Measurements from ENCODE around the gene KCNG1.
"Not testable (repeated sequence)": the region's sequence is repeated elsewhere in the genome, so short reads cannot be mapped to it uniquely, and the experiment has no call there.

Gene KCNG1, protein sequence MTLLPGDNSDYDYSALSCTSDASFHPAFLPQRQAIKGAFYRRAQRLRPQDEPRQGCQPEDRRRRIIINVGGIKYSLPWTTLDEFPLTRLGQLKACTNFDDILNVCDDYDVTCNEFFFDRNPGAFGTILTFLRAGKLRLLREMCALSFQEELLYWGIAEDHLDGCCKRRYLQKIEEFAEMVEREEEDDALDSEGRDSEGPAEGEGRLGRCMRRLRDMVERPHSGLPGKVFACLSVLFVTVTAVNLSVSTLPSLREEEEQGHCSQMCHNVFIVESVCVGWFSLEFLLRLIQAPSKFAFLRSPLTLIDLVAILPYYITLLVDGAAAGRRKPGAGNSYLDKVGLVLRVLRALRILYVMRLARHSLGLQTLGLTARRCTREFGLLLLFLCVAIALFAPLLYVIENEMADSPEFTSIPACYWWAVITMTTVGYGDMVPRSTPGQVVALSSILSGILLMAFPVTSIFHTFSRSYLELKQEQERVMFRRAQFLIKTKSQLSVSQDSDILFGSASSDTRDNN
- 0 to 0.20 reads per million in 2 donors for total RNA-seq

DNA sequence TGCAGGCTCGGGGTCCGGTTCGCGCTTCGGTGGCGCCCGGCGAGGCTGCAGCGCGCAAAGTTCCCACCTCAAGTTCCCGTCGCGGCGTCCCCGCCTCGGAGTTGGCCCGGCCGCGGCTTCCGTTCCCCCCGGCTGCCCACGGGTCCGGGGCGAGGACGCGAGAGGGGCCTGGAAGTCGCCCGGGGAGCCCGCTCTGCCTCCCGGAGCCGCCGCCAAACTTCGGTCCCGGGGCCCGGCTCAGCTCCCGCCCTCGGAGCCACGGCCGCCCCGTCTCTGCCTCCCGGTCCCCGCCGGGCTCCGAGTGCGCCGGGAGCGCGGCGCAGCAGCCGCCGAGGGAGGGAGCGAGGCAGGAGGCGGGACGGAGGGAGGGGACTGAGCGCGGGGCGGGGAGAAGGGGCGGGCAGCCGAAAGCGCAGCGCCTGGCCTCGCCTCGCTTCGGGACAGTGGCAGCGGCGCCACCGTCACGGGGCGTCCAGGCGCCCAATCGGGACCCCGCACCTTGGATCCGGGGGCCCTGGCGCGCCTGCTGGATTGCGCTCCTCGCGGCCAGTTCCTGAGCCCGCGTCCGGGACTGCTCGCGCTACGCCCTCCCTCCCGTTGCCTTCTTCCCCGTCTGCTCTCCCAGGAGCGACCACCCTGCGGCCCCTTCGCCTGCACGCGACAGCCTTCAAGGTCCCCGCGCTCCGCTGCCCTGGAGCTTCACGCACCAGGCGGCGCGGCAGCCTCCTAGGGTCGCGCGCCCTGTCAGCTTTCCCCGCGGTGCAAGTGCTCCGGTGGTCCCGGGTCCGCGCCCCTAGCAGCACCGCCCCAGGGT, at the start of gene KCNG1:
Gene KCNG1 (minus strand): TSS at position 305 of the 814 bp plus-strand sequence. CDS start 12,769 bp downstream, outside the sequence.
- no peak for DNase-seq

DNA sequence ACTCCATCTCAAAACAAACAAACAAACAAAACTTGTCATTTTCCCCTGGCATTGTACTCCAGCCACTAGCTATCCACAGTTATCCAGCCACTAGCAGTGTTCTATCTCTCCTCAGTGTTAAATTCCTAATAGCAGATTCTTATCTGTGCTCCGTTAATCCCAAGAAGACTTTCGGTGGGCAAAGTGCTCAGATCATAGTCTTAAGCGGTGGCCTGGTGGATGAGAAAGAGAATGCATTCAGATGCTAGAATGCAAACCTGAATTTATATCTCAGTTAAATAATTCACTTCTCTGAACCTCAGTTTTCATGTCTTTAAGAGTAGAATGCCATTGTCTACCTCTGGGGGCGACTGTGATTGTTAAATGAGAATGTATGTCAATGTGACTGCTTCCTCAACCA, 47.7 kb upstream of the KCNG1 start:
- no peak for DNase-seq

DNA sequence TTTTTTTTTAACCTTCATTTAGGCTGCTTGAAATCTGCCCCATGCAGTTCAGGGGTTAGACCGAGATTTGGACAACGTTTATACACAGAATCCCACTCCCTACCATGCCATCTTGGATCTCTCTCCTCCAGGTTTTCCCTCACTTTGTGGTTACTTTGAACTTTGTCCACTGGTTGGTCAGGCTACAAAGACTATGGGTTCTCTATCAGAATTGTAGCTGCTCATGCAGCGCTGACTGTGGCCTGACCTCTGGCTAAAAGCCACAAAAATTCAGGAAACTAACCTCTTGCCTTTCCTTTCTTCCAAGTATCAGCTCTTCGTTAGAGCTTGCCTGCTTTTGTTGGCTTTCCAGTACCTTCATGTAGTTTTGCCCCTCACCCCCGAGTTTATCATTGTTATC, 44.9 kb upstream of the KCNG1 start:
- DNase-seq, result no peak

DNA sequence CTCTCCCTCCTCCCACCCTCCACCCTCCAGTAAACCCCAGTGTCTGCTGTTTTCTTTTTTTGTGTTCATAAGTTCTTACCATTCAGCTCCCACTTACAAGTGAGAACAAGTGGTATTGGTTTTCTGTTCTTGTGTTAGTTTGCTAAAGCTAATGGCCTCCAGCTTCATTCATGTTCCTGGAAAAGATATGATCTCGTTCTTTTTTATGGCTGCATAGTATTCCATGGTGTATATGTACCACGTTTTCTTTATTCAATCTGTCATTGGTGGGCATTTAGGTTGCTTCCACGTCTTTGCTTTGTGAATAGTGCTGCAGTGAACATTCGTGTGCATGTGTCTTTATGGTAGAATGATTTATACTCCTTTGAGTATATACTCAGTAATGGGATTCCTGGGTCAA, 42.7 kb upstream of the KCNG1 start:
- DNase-seq, result no peak

DNA sequence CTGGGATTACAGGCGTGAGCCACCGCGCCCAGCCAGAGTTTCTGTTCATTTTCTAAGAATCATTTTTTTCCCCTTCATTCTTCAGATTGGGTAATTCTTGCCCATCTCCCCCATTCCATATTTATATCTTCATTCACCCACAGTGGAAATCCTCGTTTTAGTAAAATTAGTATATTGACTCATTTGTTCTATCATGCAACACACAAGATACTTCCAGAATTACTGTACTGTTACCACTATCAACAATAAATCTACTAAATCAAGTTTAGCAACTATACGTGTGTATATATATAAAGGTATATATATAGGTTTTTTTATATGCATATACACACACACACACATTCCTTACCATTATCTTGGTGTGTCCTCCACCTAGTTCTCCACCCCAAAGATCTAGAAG, 41.2 kb upstream of the KCNG1 start:
- DNase-seq, result no peak

DNA sequence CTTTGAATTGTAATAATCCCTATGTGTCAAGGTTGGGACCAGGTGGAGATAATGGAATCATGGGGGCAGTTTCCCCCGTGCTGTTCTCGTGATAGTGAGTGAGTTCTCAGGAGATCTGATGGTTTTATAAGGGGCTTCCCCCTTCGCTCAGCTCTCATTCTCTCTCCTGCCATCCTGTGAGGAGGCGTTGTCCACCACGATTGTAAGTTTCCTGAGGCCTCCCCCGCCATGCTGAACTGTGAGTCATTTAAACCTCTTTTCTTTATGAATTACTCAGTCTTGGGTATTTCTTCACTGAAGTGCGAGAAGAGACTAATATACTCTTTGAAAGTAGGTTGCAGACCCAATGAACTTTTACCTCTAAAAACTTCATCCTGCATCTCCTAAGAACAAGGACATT, 39.2 kb upstream of the KCNG1 start:
- DNase-seq, result no peak

DNA sequence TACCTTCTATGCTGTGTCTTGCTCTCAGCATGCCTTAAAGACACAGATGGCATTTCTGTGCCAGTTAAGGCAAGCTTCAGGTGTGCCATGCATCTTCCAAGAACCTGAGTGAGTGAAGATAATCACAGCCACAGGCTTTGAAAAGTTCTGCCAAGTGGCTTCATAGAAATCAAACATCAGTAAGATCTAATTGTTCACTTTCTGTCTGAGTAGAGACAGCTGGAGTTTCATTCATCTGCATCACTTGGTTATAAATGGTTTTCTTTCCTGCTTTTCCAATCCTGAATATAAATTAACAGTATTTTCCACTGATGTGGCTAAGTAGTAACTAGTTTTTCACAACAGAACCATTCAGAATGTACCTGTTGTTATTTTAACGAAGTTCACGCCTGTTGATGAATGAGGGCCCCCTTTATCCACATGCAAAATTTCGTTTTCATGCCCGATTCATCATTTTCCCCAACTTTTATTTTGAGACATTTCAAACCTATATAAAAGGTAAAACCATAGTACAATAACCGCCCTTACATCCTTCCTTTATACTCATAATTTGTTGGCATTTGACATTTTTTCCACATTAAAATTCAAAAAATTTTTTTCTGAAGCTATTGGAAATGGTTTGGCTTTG, 38.6 kb upstream of the KCNG1 start:
- no peak for DNase-seq

DNA sequence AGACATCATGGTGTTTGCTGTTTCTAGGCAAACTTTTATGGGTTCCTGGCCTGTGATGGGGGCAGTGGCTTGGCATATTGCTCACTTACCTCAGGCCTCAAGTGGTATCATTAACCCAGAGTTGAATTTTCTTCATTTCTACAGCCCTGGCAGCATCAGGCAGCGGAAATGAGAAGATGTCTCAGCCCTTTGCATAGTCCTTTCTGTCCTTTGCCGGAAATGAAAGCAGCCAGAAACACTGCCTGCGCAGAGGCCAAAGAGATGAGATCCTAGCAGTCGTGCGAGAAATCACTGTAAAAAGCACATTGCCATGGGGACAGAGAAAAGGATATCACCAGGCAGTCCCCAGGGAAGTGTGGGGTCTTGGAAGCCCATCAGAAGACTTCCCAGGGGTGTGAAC, 37.4 kb upstream of the KCNG1 start:
- DNase-seq, result no peak

DNA sequence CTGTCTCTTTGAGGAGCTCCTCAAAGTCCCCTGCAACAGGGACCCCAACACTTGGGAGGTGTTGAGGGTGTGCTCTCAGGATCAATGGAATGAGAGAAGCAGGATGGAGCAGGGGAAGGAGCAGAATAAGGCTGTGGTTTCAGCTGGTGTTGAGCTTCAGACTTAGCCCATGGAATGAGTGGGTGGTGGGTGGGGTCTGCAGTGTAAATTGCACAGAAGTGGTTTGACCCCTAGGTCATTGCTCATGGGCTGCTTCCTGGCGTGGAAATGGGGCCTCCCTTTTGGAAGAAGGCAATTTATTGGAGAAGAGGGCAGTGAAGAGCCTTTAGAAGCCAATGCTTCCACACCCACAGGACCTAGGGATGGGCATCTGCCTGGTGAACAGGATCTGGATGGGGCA, 37.0 kb upstream of the KCNG1 start:
- no peak for DNase-seq

DNA sequence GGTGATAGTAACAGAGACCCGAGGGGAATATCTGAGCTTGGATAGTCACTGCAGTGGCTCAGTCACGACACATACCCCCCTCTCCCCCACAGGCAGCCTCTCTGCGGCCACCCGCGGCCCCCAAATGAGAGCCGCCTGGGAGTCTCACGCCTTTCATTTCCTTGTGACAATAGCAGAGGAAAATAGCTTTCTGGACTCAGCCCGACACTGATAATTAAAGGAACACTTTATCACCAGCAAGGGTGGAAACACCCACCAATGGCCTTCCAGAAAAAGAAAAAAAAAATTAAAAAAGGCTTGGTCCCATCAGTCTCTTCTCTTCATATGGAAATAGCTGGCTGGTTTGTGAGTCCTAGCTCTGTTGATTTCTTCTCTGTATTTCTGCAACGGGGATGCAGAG, 35.1 kb upstream of the KCNG1 start:
- DNase-seq, result no peak

DNA sequence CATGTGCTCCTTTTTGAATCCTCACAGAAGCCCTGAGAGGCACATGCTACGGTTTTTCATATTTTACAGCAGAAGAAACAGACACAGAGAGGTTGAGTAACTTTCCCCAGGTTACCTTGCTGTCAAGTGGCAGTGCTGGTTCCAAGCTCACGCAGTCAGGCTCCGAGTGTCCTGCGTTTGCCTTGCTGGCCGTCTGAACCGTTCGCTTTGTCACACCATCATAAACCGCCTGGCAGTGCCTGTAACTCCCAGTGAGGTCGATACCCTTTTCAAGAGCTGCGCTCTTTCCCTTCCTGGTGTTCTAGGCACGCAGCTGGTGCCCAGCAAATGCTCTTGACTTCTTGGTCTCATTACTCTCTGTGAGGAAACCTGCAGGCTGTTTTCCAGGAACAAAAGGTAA, 31.3 kb upstream of the KCNG1 start:
- DNase-seq, result no peak

DNA sequence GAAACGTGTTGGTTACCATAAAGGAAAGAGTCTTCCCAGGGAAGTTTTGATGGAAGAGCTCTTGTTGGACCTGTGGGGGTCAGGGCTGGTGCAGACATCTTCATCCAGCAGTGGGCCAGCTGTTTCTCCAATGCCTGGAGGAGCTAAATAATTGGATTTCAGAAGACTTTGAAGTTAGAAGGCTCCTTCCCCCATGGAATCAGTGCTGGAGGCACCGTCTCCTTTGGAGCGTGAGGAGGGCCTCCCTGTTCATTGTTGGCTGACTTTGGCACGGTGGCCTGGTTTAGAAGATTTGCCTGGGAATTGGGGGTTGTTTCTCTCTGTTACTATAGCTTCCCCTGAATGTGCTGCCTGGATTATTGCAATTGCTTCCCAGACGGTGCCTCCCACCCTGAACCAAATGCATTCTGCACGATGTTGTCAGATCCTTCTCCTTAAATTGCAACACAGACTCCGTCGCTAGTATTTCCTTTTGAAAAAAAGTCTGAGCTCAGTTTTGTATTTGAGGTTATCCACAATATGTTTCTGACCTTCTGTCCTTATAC, 27.7 kb upstream of the KCNG1 start:
- DNase-seq, result no peak

DNA sequence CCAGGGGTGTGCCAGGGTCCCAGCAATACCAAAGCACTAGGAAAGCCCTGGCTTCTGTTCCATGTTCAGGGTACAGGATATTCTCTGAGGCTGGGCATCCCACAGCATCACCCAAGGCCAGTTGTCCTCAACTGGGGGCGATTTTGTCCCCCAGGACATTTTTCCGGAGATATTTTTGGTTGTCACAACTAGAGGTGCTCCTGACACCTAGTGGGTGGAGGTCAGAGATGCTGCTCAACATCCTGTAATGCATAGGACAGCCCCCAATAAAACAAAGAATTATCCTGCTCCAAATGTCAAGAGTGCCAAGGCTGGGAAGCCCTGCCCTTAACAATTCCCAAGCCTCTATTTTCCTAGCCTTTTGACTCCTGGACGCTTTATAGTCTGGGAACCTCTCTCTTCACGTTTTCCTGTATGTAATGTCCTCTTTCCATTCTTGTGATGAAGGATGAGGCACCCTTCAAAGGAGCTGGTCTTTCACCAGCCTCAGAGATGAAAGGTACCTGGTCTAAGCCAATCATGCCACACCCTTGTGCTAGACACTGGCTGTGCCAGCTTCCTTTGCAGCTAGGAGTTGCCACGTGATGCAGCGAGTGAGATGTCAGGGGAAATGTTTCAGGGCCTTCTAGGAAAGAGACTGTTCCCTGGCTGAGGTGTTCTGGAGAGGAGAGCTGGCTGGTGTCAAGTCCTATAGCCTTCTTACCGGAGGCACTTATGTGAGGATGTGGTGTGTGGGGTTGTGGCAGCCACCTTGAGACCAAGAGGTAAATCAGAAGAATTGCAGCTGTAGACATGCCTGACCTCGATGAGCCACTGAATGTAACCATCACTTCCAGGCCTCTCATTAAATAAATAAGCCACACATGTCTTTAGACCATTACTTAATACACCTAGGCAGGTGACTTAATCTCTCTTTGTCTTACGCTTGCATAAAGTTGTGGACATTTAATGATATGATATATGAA, 23.4 kb upstream of the KCNG1 start:
- DNase-seq, result no peak

DNA sequence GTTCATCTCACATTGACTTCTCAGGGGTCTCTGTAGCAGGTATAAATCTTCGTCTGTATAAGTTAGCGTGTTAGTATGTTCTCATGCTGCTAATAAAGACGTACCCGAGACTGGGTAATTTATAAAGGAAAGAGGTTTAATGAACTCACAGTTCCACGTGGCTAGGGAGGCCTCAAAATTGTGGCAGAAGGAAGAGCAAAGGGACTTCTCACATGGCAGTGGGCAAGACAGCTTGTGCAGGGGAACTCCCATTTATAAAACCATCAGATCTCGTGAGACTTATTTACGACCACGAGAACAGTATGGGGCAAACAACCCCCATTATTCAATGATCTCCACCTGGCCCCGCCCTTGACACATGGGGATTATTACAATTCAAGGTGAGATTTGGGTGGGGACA, 22.6 kb upstream of the KCNG1 start:
- not testable (repeated sequence) for DNase-seq

DNA sequence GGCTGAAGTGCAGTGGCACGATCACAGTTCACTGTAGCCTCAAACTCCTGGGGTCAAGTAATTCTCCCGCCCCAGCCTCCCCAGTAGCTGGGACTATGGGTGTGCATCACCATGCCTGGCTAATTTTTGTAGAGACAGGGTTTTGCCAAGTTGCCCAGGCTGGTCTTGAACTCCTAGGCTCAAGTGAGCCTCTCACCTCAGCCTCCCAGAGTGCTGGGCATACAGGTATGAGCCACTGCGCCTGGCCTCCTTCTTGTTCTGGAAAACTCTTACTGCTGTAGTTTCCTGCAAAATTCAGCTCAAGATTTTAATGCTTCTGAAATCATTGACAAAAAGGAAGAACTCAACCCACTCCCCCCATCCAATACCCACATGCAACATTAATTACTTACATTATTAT, 21.9 kb upstream of the KCNG1 start:
- DNase-seq, result no peak

DNA sequence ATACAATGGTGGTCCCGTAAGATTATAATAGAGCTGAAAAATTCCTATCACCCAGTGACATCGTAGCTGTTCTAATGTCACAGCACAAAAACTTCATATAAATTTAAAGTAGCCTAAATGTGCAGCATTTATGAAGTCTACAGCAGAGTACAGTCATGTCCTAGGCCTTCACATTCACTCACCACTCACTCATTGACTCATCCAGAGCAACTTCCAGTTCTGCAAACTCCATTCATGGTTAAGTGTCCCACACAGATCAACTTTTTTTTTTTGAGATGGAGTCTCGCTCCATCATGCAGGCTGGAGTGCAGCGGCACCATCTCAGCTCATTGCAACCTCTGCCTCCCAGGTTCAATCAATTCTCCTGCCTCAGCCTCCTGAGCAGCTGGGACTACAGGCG, 20.9 kb upstream of the KCNG1 start:
- DNase-seq, result no peak

DNA sequence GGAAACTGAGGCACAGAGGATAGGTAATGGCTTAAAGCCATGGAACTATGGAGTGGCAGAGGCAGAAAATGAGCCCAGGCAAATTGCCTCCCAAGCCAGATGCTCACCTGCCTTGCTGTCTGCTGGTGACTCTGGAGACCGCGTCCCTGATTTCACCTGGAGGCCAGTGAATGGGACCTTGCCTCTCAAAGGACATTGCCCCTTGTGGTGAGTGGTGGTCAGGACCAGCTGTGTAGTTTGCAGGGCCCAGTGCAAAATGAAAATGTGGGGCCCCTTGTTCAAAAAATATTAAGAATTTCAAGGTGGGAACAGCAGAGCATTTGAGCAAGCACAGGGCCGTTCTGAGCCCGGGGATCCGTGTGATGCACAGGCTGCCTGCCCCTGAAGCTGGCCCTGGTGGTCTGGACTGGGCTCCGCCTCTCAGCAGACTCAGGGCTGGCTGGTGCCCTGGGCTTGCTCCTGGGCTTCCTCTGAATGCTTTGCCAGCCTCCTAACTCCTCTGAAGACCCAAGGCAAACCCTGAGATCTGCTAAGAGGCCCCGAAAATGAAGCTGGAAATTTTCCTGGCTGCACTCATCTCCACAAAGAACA, 19.8 kb upstream of the KCNG1 start:
- DNase-seq, result no peak

DNA sequence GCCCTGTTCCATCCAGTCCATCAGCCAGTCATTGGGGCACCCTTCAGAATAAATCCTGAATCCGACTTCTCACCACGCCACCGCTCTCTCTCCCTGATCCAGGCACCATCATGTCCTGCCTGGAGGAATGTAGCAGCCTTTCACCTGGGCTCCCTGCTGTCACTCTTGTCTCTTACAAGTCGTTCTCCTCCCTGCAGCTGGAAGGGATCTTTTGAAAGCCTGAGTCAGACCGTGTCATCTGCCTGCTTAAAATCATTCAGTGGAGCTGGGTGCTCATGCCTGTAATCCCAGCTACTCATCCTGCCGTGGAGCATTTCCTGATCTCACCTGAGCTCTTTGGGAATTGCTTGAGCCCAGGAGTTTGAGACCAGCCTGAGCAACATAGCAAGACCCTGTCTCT, 19.2 kb upstream of the KCNG1 start:
- no peak for DNase-seq

DNA sequence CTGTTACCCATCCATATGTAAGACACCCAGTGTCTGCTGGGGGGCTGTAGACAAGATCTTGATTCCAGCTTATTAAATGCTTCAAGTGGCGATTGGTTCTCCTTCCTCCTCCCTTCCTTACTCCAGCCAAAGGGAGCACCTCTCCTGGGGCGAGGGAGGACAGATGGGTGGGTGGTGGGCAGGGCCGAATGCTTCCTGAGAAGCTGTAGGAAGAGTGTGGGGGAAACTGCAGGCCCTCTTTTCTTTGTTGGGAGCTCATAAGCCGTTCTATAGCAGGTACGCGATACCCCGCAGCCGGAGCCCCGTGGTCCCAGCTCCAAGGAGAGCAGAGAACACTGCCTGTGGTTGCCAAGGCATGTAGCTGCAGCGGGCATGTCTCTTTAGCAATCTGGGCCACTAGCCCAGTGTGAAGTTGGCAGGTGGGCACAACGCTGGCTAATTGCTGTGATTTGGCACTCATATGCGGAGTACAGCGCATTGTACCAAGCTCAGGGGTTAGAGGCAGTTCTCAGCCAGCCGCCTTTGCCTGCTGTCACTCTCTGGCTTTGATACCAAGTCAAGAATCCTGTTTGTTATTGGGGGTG, 14.7 kb upstream of the KCNG1 start:
- no peak for DNase-seq

DNA sequence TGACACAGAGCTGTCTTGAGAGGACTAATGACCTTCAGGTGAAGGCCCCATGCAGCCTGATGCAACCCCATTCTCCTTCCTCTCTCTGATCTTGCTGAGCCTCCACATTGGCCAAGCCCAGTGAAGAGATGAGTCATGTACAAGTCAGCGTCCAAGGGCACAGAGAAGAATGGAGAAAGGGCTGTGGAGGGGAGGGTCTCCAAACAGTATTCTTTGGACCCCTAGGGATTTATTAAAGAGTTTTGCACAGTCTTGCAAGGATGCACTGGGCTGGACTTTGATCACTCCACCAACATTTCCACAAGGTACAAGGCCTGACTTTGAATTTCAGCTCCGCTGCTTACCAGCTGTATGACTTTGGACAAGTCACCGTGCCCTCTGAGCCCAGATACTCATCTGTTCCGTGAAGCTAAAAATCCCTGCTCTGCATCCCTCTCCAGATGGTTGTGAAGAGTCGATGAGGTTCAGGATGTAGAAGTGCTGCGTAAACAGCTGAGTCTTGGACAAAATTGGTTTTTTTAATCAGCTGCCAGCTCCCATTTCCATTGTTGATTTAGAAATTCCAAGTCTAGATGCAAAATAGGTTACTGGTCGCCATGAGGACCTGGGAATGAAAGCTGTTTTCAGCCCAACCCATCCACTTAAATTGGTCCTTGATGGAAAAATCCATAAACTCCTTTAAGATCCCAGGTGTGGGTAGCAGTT, 14.1 kb upstream of the KCNG1 start:
- DNase-seq, result no peak

DNA sequence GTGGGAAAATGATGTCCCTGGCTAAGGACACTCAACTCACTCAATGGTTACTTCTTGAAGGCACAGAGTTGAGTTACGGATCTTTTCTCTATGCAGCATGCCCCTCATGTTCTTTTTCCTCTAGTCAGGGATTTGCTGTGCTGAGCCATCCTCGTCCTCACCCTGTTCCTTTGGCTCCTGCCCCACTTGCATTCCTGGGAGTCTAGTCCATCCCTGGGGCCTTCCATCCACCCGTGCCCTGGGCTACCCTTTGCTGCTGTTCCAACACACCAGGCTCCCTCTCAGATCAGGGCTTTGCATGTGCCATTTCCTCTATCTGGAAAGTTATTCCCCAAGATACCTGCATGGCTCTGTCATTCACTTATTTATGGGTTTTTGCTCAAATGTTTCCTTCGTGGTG, 13.3 kb upstream of the KCNG1 start:
- DNase-seq, result no peak
